ENCODE results near the gene ZC2HC1C. TPM values are rescaled to one million over a fixed set of nuclear protein-coding genes. Genes with fewer than 3 reads are reported as not detected.
A peak's percentile ranks its signal among the peaks of the same experiment; 100 is the strongest.
"Not testable (repeated sequence)": the region's sequence is repeated elsewhere in the genome, so short reads cannot be mapped to it uniquely, and the experiment has no call there.

Gene ZC2HC1C
- total and polyA plus RNA-seq, 5 donors: 6.9 to 10.8 (median 8.9) TPM

DNA sequence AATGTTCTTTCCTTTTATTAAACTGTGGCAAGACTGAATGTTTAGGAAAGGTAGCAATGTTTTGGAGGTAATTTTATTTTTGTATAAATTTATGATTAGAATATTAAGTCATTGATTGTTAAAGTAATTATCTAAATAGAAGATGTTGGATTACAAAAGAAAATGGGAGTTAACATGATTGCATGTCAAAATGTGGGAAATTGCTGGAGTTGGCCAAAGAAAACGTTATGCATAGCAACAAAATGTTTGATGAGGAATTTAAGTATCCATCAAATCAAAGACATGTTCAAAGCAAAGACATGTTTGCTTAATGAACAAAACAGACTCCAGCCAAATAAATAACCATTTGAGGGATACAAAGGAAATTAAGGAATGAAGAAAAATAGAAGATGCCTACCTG is 15.0 kb upstream of the ZC2HC1C start:
- Histone ChIP-seq H3K27ac (ENCODE audit: low read length) (no peak overlapping the region), H3K4me1 (ENCODE audit: control insufficient read depth, insufficient read depth, low read length) (no peaks in the 10 kb centered on the region), H3K4me3 (ENCODE audit: low read length) (no peak overlapping the region), H3K27me3 (ENCODE audit: control insufficient read depth, insufficient read depth) (no peaks in the 10 kb centered on the region), H3K9me3 (ENCODE audit: control insufficient read depth, low read length) (no peaks in the 10 kb centered on the region)
- ATAC-seq (no peak), DNase-seq (no peak)
- 58% methylated on average over 1 of the region's 1 CpG for WGBS
- intact Hi-C loops (cut with DNase I): no loop called here

- no peak for DNase-seq
- intact Hi-C loops (cut with DNase I): loop anchor here in 1 of 4 donors (10.0 kb wide), 1 partner anchor 55 kb away; the partner anchor contains the start of gene EIF2B2
- H3K27me3 ChIP-seq (ENCODE audit: control insufficient read depth, insufficient read depth): no peaks in the 10 kb centered on the region
- no peaks in the 10 kb centered on the region for H3K4me1 ChIP-seq (ENCODE audit: control insufficient read depth, insufficient read depth, low read length)
- no peak overlapping the region for H3K27ac ChIP-seq (ENCODE audit: low read length)
- 79% methylated on average over 2 of the region's 2 CpGs for WGBS
- no peak for ATAC-seq
- H3K9me3 ChIP-seq (ENCODE audit: control insufficient read depth, low read length): no peaks in the 10 kb centered on the region
- H3K4me3 ChIP-seq (ENCODE audit: low read length): no peak overlapping the region
Measured at GRCh38 chr14:75059642-75060041, 9.8 kb upstream of the ZC2HC1C start.

DNA sequence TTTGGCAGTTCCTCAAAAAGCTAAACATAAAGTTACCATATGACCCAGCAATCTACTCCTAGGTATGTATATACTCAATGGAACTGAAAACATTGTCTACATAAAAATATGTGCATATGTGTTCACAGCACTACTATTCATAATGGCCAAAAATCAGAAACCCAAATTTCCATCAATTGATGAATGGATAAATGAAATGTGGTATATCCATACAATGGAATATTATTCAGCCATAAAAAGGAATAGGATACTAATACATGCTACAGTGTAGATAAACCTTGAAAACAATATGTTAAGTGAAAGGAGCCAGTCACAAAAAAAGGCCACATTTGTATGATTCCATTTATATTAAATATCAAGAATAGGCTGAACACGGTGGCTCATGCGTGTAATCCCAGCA is 9.0 kb upstream of the ZC2HC1C start:
- ATAC-seq: no peak
- no peaks in the 10 kb centered on the region for H3K9me3 ChIP-seq (ENCODE audit: control insufficient read depth, low read length)
- no peak for DNase-seq
- H3K4me3 ChIP-seq (ENCODE audit: low read length): no peak overlapping the region
- H3K27ac ChIP-seq (ENCODE audit: low read length): no peak overlapping the region
- H3K27me3 ChIP-seq (ENCODE audit: control insufficient read depth, insufficient read depth): no peaks in the 10 kb centered on the region
- intact Hi-C loops (cut with DNase I): loop anchor here in 1 of 4 donors (10.0 kb wide), 1 partner anchor 56 kb away; the partner anchor contains the start of gene EIF2B2
- WGBS: 72% methylated on average over 2 of the region's 2 CpGs
- no peaks in the 10 kb centered on the region for H3K4me1 ChIP-seq (ENCODE audit: control insufficient read depth, insufficient read depth, low read length)

DNA sequence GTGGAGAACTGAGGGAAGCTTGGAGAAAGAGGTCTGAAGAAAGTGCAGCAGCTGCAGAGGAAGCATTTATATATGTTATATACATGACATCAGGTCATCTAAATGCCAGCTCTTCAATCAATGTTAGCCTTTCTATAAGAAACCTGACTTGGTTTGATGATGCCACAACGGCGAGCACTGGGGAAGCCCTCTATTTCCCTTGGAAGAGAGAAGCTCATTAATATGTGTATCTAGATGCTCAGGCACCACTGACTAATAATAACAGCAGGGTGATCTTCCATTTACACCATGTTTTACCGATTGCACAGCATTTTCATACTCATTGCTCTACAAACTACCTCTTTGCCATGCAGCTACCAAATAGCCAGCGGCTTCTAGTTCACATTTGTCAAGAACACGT is 6.4 kb upstream of the ZC2HC1C start:
- Histone ChIP-seq H3K4me1 (ENCODE audit: control insufficient read depth, insufficient read depth, low read length) (no peaks in the 10 kb centered on the region), H3K9me3 (ENCODE audit: control insufficient read depth, low read length) (no peaks in the 10 kb centered on the region), H3K27ac (ENCODE audit: low read length) (no peak overlapping the region), H3K4me3 (ENCODE audit: low read length) (peak overlapping the region; percentile 85), H3K27me3 (ENCODE audit: control insufficient read depth, insufficient read depth) (no peaks in the 10 kb centered on the region)
- DNase-seq: no peak
- 36% methylated on average over 5 of the region's 5 CpGs for WGBS
- intact Hi-C loops (cut with DNase I): loop anchor here in 1 of 4 donors (10.0 kb wide), 1 partner anchor 58 kb away; the partner anchor contains the start of gene EIF2B2
- no peak for ATAC-seq

- under 1% methylated on average over 34 of the region's 34 CpGs for WGBS
- intact Hi-C loops (cut with DNase I): loop anchor here in 1 of 4 donors (10.0 kb wide), 1 partner anchor 59 kb away; the partner anchor contains the start of gene EIF2B2
Measured at GRCh38 chr14:75063491-75064204, 5.8 kb upstream of the ZC2HC1C start, which contains the start of gene ACYP1. ACYP1 (minus strand) TSS chr14:75064024; CDS start chr14:75063553, 471 bp downstream.

GRCh38 chr14:75064205-75064567 is 5.3 kb upstream of the ZC2HC1C start:
- ATAC-seq: no peak
- Histone ChIP-seq H3K4me1 (ENCODE audit: control insufficient read depth, insufficient read depth, low read length) (no peaks in the 10 kb centered on the region), H3K9me3 (ENCODE audit: control insufficient read depth, low read length) (no peaks in the 10 kb centered on the region), H3K4me3 (ENCODE audit: low read length) (peak overlapping the region; percentile 85), H3K27ac (ENCODE audit: low read length) (no peak overlapping the region), H3K27me3 (ENCODE audit: control insufficient read depth, insufficient read depth) (no peaks in the 10 kb centered on the region)
- intact Hi-C loops (cut with DNase I): loop anchor here in 1 of 4 donors (10.0 kb wide), 1 partner anchor 59 kb away; the partner anchor contains the start of gene EIF2B2
- 55% methylated on average over 8 of the region's 8 CpGs for WGBS
- DNase-seq: no peak

More at GRCh38 chr14:75063491-75064204, 5.8 kb upstream of the ZC2HC1C start, which contains the start of gene ACYP1:
- H3K27ac ChIP-seq (ENCODE audit: low read length): peak within 1 kb of the TSS; percentile 43
- no peaks in the 10 kb centered on the region for H3K4me1 ChIP-seq (ENCODE audit: control insufficient read depth, insufficient read depth, low read length)
- DNase-seq (peak; percentile 92 to 97 (median 97)), ATAC-seq (peak; percentile 97)
- no peaks in the 10 kb centered on the region for H3K9me3 ChIP-seq (ENCODE audit: control insufficient read depth, low read length)
- H3K27me3 ChIP-seq (ENCODE audit: control insufficient read depth, insufficient read depth): no peaks in the 10 kb centered on the region
- H3K4me3 ChIP-seq (ENCODE audit: low read length): peak within 1 kb of the TSS; percentile 85

- no peak overlapping the region for H3K27ac ChIP-seq (ENCODE audit: low read length)
- intact Hi-C loops (cut with DNase I): loop anchor here in 1 of 4 donors (10.0 kb wide), 1 partner anchor 62 kb away; the partner anchor contains the start of gene EIF2B2
- ATAC-seq (no peak), DNase-seq (no peak)
- no peak overlapping the region for H3K4me3 ChIP-seq (ENCODE audit: low read length)
- no peaks in the 10 kb centered on the region for H3K9me3 ChIP-seq (ENCODE audit: control insufficient read depth, low read length)
- no peaks in the 10 kb centered on the region for H3K27me3 ChIP-seq (ENCODE audit: control insufficient read depth, insufficient read depth)
- WGBS: 99% methylated on average over 3 of the region's 3 CpGs
- peaks cover 4% of the 10 kb centered on the region for H3K4me1 ChIP-seq (ENCODE audit: control insufficient read depth, insufficient read depth, low read length)
Measured at GRCh38 chr14:75066691-75067090, 2.8 kb upstream of the ZC2HC1C start.

GRCh38 chr14:75067212-75067611 is 2.2 kb upstream of the ZC2HC1C start:
- ATAC-seq (no peak), DNase-seq (no peak)
- Histone ChIP-seq H3K4me1 (ENCODE audit: control insufficient read depth, insufficient read depth, low read length) (peaks cover 4% of the 10 kb centered on the region), H3K9me3 (ENCODE audit: control insufficient read depth, low read length) (no peaks in the 10 kb centered on the region), H3K27ac (ENCODE audit: low read length) (no peak overlapping the region), H3K4me3 (ENCODE audit: low read length) (no peak overlapping the region), H3K27me3 (ENCODE audit: control insufficient read depth, insufficient read depth) (no peaks in the 10 kb centered on the region)
- intact Hi-C loops (cut with DNase I): loop anchor here in 1 of 4 donors (10.0 kb wide), 1 partner anchor 62 kb away; the partner anchor contains the start of gene EIF2B2
- WGBS: 89% methylated on average over 1 of the region's 1 CpG

DNA sequence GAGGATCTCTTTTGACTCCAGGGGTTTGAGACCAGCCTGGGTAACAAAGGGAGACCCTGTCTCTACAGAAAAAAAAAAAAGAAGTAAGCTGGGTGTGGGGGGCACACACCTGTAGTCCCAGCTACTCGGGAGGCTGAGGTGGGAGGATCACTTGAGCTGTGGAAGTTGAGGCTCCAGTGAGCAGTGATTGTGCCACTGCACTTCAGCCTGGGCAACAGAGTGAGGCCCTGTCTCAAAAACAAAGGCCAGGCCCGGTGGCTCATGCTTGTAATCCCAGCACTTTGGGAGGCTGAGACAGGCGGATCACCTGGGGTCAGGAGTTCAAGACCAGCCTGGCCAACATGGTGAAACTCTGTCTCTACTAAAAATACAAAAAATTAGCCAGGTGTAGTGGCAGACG is 1.7 kb upstream of the ZC2HC1C start:
- intact Hi-C loops (cut with DNase I): loop anchor here in 1 of 4 donors (10.0 kb wide), 1 partner anchor 63 kb away; the partner anchor contains the start of gene EIF2B2
- not testable (repeated sequence) for H3K4me3 ChIP-seq (ENCODE audit: low read length)
- 81% methylated on average over 4 of the region's 4 CpGs for WGBS

DNA sequence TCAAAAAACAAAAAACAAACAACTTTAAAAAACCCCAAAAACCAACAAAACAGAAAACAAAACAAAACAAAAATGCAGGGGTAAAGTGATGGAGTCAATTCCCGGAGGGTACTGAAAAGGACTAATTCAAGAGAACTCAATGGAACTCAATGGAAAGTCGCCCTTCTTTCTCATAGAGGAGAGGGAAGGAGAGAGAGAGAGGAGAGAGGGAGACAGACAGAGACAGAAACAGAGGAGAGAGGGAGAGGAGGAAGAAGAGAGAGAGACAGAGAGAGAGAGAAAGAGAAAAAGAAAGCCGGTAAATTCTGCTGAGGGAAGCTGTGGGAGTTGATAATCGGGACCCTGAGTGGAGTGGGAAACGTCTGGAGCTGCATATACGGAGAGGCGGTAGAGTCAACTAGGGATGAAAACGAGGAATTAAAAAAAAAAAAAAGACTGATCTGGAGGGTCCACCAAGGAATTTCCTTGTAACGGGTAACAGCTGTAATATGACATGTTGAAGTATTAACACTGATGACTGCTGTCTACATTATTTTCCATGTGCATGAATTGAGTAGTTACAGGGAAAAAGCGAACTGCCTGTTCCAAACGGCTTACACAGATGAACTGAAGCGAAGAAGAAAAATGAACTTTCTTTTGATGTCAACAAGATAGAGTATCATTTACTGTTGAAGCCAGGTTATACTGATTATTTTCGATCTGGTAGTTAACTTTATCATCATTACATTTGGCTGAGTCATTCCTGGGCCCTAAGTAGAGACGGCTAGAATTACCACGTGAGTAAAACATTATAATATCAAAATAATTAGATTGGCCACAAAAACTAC is 934 bp upstream of the ZC2HC1C start:
- peak overlapping the region; percentile 43 for H3K4me3 ChIP-seq (ENCODE audit: low read length)
- H3K9me3 ChIP-seq (ENCODE audit: control insufficient read depth, low read length): no peaks in the 10 kb centered on the region
- WGBS: 11% methylated on average over 15 of the region's 15 CpGs
- no peak for DNase-seq
- ATAC-seq: no peak
- intact Hi-C loops (cut with DNase I): loop anchor here in 1 of 4 donors (10.0 kb wide), 1 partner anchor 64 kb away; the partner anchor contains the start of gene EIF2B2
- no peaks in the 10 kb centered on the region for H3K27me3 ChIP-seq (ENCODE audit: control insufficient read depth, insufficient read depth)
- H3K4me1 ChIP-seq (ENCODE audit: control insufficient read depth, insufficient read depth, low read length): peaks cover 4% of the 10 kb centered on the region
- peak overlapping the region; percentile 83 for H3K27ac ChIP-seq (ENCODE audit: low read length)

More for the DNA sequence above, 1.7 kb upstream of the ZC2HC1C start:
- not testable (repeated sequence) for DNase-seq; ATAC-seq; H3K9me3 ChIP-seq (ENCODE audit: control insufficient read depth, low read length); H3K27me3 ChIP-seq (ENCODE audit: control insufficient read depth, insufficient read depth); H3K4me1 ChIP-seq (ENCODE audit: control insufficient read depth, insufficient read depth, low read length)
- peak overlapping the region; percentile 83 for H3K27ac ChIP-seq (ENCODE audit: low read length)
